ENCODE measurements around the gene BRI3.

BRI3 gene

GRCh38 chr7:98335411-98335977, 54.0 kb downstream of the BRI3 start:
- TF ChIP-seq CTCF (conservative IDR thresholded peaks at IDR 0.05; ENCODE audit: low read length), result no peak
- no peak overlapping the region for H3K4me3 ChIP-seq (ENCODE audit: low read length)
- no peak for DNase-seq (ENCODE audit: low read depth)

GRCh38 chr7:98338441-98338840, 57.0 kb downstream of the BRI3 start:
- no peak overlapping the region for H3K4me3 ChIP-seq (ENCODE audit: low read length)
- no peak for TF ChIP-seq CTCF (conservative IDR thresholded peaks at IDR 0.05; ENCODE audit: low read length)
- no peak for DNase-seq (ENCODE audit: low read depth)

- DNase-seq (ENCODE audit: low read depth), result no peak
- TF ChIP-seq CTCF (conservative IDR thresholded peaks at IDR 0.05; ENCODE audit: low read length), result no peak
- no peak overlapping the region for H3K4me3 ChIP-seq (ENCODE audit: low read length)
Measured at GRCh38 chr7:98339043-98339442, 57.6 kb downstream of the BRI3 start.

GRCh38 chr7:98341106-98341505, 59.6 kb downstream of the BRI3 start:
- TF ChIP-seq CTCF (conservative IDR thresholded peaks at IDR 0.05; ENCODE audit: low read length), result no peak
- no peak overlapping the region for H3K4me3 ChIP-seq (ENCODE audit: low read length)
- peak; percentile 79 for DNase-seq (ENCODE audit: low read depth)

Data from AG10803 (cell line).